HK-2 (cell line): ENCODE data around the gene TOM1.

Experiments used
- DNase-seq: peaks from one replicate; pipeline ENCODE4 v3.0.0-alpha.2; 2018; ENCODE audit not compliant: unreplicated experiment

Gene TOM1

GRCh38 chr22:35324067-35324466 lies 24.4 kb downstream of the TOM1 start:
- DNase-seq, result no peak

GRCh38 chr22:35324762-35325161 lies 25.1 kb downstream of the TOM1 start:
- DNase-seq, result no peak

- no peak for DNase-seq
Observed at GRCh38 chr22:35325209-35325608, 25.5 kb downstream of the TOM1 start.

DNA sequence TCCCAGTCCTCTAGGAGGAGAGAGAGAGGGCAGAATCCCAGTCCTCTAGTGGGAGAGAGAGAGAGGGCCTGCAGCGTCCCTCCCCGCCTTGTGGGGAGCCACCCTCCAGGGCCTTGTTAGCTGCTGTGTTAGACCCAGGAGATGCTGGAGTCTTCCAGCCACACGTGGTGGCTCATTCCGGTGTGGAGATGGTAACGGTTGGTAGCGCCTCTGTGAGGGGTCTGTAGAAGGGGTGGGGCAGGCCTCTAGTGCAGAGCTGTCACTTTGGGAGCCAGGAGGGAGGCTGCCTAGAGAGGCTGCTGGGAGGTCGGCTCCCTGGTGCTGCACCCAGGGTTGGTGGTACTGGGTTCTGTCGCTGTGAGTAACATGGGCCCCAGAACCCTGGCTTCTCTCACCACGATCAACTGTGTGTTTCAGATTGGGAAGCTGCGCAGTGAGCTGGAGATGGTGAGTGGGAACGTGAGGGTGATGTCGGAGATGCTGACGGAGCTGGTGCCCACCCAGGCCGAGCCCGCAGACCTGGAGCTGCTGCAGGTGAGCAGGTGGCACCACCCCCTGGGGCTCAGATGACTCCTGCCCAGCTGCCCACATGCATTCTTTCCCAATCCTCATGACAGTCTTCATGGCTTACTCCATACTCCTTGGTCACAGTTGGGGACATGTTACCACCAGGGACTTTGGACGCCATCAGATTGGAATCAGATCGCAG lies 27.3 kb downstream of the TOM1 start:
- no peak for DNase-seq

GRCh38 chr22:35327690-35328471 lies 28.2 kb downstream of the TOM1 start:
- DNase-seq, result no peak

GRCh38 chr22:35328472-35328885 lies 28.8 kb downstream of the TOM1 start:
- no peak for DNase-seq

GRCh38 chr22:35329114-35329847 lies 29.6 kb downstream of the TOM1 start:
- DNase-seq, result no peak

GRCh38 chr22:35330258-35330861 lies 30.7 kb downstream of the TOM1 start:
- peak; percentile 73 for DNase-seq

GRCh38 chr22:35332278-35332677 lies 32.6 kb downstream of the TOM1 start:
- no peak for DNase-seq

- no peak for DNase-seq
Observed at GRCh38 chr22:35333220-35333619, 33.5 kb downstream of the TOM1 start.

GRCh38 chr22:35334004-35334403 lies 34.3 kb downstream of the TOM1 start:
- no peak for DNase-seq

DNA sequence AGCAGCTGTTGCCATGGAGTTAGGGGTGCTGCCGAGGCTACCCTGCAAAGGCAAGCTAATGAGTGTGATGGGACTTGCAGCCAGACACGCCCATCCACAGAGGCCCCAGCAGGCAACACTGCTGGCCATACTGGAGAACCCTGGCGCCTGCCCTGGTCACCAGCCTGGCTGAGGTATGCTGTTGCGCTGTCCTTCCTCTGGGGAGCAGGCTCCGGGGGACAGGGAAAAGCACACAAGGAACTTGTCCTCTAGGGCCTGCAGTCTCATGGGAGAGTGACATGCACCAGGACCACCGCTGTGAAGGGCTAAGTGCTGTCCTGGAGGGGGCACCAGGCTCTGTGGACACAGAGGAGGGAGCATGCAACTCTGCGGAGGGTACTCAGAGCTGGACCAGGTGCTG lies 35.8 kb downstream of the TOM1 start:
- DNase-seq, result no peak

GRCh38 chr22:35335936-35336781 lies 36.5 kb downstream of the TOM1 start:
- DNase-seq, result no peak

DNA sequence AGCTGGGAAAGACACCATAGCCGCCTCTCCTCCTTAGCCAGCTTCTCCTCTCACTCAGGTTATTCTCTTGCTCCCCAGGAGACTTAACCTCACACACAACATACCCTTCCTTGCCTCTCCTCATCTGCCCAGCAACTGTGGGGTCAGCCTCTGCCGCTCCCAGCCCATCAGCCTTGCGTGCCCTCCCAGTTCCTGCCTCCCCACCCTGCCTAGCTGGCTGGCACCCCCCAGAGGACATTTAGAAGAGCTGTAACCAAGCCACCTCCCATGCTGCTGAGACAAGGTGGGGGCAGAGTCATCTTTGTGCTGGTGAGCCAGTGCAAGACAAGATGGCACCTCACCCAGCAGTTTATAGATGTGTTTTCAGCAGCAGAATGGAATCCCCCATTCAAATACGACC lies 38.2 kb downstream of the TOM1 start:
- DNase-seq, result peak; percentile 28

DNA sequence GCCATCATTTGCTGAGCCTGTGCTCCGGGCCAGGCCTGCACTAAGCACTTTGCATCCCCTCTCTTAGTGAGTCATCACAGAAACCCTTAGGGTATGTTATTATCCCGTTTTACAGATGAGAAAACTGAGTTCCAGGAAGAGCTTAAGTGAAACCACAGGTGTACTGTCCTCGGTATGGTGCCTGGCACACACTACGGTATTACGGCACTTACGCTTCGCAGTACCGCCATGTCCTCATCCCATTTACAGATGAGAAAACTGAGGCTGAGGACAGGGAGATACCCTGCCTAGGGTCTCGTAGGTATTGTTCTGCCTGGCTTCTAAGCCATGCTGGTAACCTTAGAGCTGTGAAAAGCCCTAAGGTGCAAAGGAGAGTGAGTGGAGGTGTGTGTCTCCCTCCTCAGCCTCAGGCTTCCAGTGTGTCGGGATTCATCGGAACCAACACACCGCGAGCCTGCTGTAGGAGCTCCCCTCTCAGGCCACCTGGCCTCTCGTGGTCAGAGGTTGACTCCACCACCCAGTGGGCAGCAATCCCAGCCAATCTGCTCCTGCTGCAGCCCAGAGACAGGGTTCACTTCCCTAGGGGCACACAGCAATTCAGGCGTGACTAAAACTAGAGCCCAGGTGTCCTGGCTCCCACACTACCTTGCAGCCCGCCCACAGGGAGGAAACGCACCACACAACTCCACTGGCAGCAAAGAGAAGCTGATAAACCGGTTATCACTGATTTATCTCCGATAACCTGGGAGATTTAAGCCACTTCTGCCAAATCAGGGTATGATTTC lies 41.6 kb downstream of the TOM1 start:
- DNase-seq, result no peak

DNA sequence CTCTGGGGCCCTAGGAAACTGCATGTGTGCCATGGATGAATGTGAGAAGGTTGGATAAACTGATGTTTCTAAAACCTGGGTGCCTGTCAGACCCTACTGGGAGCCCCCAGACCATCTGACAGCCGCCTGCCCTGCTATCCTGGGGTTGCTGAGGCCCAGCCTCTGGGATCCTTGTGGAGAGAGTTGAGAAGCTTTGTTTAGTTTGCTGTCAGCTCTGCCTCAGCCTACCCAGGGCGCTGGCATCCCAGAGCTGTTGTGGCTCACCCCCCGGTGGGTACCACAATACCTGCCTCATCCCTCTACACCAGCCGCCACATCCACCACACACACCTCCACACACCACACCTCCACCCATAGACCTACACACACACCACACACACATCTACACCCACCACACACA lies 42.7 kb downstream of the TOM1 start:
- DNase-seq, result no peak

DNA sequence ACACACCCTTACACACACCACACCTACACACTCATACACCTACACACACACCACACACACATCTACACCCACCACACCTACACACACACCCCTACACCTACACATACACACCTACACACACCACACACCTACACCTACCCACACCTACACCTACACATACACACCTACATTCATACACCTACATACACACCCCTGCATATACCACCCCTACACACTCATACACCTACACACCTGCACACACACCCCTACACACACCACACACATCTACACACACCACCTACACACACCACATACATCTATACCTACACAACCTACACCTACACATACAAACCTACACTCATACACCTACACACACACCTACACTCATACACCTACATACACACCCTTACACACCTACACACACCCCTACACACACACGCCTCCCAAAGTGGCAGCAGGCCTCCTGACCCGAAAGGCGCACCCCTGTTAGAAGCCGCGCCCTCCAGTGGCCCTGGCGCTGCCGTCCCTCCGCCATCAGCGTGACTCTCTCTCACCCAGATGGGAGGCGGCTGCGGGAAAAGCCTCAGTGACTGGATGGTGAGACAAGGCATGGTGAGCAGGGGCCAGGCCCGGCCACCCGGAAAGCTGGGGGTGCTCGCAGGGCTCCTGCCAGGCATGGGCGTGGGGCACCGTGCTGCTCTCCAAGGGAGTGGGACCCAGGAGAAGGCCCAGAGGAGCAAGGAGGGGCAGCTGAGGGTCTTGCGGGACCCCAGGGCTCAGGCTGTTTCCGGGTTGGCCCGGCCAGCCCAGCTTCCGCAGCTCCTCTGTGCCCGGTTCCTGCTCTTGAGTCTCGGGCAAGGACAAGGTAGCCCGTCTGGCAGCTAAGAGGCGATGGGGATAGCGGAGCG lies 44.2 kb downstream of the TOM1 start:
- no peak for DNase-seq

GRCh38 chr22:35344956-35345690 lies 45.4 kb downstream of the TOM1 start:
- no peak for DNase-seq
